Stimulated activated CD8-positive, alpha-beta memory T cell treated with anti-CD3 and anti-CD28 coated beads, Interleukin-2, amount 100 ng/mL, for 48 hours (primary cell): ENCODE data around the gene ASCC1.
"Not testable (repeated sequence)": the region's sequence is repeated elsewhere in the genome, so short reads cannot be mapped to it uniquely, and the experiment has no call there.

ENCODE experiments used
- DNase-seq, 2 donors: peaks; one replicate each; pipeline ENCODE4 v3.0.0-alpha.2; 2020; ENCODE audit warnings: low read depth in 2 of 2

ASCC1 gene

DNA sequence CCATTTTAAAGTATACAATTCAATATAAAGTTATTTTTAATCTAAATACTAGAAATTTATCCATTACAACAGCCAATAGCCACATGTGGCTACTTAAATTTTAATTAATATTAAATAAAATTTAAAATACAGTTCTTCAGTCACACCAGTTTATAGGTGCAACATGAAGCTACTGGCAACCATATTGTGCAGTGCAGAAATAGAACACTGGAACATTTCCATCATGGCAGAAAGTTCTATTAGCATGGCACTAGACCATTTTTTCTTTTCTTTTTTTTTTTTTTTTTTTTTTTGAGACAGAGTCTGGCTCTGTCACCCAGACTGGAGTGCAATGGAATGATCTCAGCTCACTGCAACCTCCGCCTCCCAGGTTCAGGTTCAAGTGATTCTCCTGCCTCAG is 5.2 kb upstream of the ASCC1 start:
- no peak for DNase-seq

DNA sequence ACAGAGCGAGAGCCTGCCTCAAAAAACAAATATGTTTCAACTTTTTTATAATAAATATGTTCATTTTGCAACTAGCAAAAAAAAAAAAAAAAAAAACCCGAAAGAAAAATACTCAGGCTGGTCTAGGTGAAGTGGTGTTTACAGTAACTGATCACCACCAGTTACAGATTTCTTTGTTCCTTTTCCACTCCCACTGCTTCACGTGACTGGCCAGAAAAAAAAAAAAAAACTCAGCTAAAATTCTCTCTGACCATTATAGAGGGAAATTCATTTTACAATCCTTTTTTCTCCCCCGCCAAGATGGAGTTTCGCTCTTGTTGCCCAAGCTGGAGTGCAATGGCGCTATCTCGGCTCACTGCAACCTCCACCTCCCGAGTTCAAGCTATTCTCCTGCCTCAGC is 4.6 kb upstream of the ASCC1 start:
- DNase-seq, result no peak

DNA sequence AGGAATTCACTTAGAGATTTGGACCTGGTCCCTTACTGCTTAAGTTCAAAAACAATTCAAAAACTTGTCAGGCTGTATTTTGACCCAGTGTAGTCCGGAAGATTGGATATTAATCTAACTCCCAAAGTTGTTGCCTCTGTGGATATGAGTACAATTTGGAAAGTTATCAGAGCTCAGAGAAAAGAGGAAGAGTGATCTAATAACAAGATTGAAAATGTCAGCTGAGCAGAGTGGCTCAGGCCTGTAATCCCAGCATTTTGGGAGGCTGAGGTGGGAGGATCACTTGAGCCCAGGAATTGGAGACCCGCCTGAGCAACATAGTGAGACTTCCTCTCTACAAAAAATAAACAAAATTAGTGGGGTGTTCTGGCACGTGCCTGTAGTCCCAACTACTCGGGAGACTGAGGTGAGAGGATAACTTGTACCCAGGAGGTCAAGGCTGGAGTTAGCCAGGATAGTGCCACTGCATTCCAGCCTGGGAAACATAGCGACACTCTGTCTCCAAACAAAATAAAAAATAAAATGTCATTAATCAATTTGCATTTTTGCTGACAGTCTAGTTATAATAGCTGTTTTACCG is 3.2 kb upstream of the ASCC1 start:
- no peak for DNase-seq

- DNase-seq, result no peak
Measured at GRCh38 chr10:72218726-72219125, 2.6 kb upstream of the ASCC1 start.

DNA sequence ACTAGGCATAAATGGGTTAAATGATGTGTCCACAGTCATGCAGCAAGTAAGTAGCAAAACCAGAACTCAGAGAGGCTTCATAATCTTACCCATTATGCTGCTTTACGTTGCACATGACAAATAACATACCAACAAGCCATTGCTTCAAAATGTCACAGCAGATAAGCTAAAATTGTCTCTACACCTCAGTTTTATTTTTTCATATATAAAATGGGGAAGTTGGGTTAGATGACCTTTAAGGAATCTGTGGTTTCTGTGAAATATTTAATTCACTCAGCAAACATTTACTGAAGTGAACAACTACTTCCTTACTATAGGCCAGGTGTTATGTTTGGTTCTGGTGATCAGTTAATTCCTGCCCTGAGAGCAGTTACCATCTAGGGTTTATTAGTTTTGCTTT is 2.2 kb upstream of the ASCC1 start:
- DNase-seq, result no peak

DNA sequence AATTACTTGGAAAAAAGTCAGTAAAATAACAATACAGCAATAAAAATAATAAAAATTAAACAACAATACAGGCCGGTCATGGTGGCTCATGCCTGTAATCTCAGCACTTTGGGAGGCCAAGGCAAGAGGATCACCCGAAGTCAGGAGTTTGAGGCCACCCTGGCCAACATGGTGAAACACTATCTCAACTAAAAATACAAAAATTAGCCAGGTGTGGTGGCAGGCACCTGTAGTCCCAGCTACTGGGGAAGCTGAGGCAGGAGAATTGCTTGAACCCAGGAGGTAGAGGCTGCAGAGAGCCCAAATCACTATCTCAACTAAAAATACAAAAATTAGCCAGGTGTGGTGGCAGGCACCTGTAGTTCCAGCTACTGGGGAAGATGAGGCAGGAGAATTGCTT is 4.2 kb downstream of the ASCC1 start:
- DNase-seq, result not testable (repeated sequence)

GRCh38 chr10:72211381-72211780 is 4.7 kb downstream of the ASCC1 start:
- not testable (repeated sequence) for DNase-seq

- not testable (repeated sequence) for DNase-seq
Measured at GRCh38 chr10:72208526-72208925, 7.5 kb downstream of the ASCC1 start.

- no peak for DNase-seq
Measured at GRCh38 chr10:72206511-72207229, 9.4 kb downstream of the ASCC1 start.

GRCh38 chr10:72204724-72205123 is 11.4 kb downstream of the ASCC1 start:
- no peak for DNase-seq

DNA sequence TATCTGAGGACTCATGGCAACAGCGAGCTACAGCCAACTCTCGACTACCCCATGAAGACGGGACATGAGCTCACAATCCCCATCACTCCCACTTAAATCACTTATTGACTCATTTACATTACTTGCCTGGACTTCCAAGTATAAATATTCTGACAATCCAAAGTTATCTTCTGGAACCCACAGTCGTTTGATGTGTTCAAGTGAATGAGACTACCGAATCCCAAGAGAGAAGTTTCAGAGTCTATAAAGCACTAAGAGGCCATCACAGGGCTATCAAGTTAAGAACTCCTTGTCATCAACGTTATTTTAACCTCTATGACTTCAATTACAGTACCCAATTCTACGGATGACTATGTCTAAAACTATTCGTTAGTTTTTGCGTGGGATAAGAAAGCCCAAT is 11.8 kb downstream of the ASCC1 start:
- no peak for DNase-seq

DNA sequence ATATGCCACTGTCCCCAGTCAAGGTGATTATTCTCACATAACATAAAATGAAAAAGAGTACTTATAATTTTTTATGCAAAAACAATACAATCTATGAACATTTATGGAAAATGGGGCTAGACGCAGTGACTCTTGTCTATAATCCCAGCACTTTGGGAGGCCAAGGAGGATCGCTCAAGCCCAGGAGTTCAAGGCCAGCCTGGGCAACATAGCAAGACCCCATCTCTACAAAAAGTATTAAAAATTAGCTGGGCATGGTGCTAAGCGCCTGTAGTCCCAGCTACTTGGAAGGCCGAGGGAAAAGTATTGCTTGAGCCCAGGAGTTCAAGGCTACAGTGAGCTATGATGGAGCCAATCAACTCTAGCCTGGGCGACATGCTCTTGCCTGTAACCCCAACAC is 14.8 kb downstream of the ASCC1 start:
- no peak for DNase-seq

DNA sequence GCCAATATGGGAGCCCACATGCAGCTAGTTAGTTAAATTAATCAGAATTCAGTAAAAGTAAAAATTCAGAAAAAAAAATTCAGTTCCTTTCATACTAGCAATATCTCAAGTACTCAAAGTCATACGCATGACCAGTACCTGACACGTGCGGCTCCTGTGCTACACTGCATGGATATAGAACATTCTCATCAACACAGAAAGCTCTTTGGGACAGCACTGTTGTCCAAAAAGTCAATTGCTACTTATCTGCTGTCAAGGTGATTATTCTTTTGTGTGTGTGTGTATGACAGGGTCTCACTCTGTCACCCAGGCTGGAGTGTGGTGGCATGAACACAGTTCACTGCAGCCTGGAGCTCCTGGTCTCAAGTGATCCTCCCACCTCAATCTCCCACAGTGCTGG is 15.2 kb downstream of the ASCC1 start:
- DNase-seq, result no peak

DNA sequence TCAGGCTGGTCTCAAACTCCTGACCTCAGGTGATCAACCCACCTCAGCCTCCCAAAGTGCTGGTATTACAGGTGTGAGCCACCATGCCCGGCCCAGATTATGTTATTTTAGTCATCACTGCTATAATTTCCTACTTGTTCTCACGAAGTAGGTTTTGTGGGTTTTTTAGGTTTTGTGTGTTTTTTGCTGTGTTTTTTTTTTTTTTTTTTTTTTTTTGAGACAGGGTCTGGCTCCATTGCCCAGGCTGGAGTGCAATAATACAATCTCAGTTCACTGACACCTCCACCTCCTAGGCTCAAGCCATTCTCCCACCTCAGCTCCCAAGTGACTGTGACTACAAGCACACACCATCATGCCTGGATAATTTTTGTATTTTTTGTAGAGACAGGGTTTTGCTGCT is 21.1 kb downstream of the ASCC1 start:
- DNase-seq, result no peak

DNA sequence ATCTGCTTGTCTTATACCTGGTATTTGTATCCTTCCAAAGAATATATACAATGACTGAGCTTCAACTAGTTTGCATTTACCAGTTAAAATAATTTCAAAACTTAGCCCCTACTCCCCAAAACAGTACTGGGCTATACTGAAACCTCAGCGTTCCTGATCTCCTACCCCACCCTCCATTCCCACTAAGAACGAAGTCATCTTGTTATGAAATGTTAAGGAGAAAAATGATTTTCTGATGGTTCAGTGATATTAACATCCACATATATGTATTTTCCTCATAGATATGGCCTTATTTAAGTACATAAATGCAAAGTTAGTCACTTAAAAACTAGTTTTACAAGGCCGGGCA is 29.1 kb downstream of the ASCC1 start:
- no peak for DNase-seq

DNA sequence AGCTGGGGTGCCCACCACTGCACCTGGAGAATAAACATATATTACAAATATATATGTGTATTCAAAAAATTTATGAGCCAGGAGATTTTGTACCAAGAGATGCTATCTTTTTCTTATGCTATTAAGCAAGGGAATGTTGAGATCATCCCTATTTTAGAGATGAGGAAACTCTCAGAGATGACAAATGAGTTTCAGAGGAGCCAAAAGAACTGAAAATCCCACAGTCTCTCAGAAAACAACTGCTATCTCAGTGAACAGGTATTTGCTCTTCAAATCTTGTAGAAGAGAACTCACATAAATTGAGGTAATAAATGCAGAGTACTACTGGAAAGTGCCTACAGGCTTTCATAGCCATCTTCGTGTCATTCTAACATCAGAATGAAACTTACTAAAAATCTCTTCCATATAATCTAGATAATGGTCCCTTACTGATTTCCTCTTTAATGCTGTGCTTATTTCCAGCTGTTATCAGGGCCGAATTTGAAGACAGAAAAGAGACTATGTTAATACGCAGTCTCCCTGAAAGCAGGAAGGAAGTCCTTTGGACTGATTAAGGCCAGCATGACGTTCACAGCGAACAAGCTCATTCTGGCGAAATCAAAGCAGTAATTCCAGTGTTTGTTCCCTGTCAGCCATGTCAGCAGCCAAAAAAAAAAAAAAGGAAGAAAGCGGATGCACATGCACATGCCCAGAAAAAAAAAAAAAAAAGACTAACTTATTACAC is 29.7 kb downstream of the ASCC1 start:
- no peak for DNase-seq

- DNase-seq, result no peak
Measured at GRCh38 chr10:72184156-72184555, 31.9 kb downstream of the ASCC1 start.

DNA sequence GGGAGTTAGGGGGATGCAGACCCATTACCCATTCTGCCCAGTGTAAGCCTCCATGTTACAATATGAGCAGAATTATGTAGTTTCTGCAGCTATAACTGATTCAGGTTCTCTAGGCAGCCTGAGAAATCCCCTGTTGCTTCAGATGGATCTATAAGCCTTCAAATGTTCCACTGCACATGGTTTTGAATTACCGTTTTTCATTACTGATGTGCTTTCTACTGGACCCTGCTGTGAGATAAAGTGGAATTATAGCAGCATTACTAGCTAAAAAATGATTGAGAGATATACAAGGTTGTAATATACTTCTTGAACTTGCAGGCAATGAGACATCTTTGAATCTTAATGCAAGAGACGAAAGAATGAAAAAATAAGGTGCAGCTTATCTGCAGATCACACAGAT is 38.6 kb downstream of the ASCC1 start:
- DNase-seq, result no peak

DNA sequence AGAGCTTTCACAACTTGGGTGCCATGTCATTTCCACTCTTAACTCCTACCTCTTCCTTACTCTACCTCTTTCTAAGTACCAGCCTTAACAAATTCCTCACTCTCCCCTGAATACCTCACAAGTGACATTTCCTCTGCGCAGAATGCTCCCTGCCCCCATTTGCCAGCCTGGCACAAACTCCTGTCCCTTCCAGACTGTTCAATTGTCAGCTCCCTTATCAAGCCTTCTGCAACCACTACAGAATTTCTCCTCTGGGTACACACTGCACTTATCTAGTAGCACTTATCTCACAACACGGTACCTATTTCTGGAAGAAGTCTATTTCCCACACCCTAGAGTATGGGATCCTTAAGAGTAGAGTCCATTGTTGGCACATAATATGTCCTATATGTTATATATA is 39.4 kb downstream of the ASCC1 start:
- no peak for DNase-seq

- DNase-seq, result no peak
Measured at GRCh38 chr10:72175149-72175548, 40.9 kb downstream of the ASCC1 start.

- DNase-seq, result no peak
Measured at GRCh38 chr10:72174297-72174662, 41.8 kb downstream of the ASCC1 start.

DNA sequence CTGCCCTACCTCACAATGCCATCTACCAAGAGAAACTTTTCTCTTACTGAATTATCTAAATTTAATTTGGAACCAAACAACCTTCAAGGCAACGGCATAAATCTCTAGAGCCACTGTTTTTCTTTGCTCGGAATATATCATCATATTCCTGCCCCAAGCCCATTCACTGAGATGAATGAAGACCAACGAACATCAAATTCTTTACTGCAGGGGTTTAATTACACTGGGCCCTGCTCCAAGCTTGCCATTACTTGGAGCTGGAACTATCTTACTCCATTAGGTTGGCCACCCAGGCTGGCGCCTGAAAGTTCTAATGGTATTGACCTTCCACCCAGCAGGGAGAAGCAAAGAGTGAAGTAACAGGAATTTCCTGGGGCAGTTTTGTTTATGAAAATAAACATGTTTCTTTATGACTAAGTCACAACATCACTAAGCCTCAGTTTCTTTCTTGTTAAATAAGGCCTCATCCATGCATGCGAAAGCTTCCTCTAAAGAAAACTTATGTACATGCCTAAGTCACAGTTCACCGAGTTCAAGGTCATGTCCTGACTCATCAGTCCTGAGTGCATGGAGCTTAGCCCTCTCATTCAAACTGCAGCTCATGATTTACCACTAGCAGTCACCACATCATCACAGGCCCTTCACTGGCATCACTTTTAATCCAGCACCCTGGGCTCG is 42.3 kb downstream of the ASCC1 start:
- no peak for DNase-seq

GRCh38 chr10:72173262-72173618 is 42.8 kb downstream of the ASCC1 start:
- DNase-seq, result no peak
